Activated naive CD4-positive, alpha-beta T cell treated with anti-CD3 and anti-CD28 coated beads, Interleukin-2, amount 50 U/mL, for 72 hours (primary cell): ENCODE data around the gene SELENON. TPM values are rescaled to one million over a fixed set of nuclear protein-coding genes. Genes with fewer than 3 reads are reported as not detected.

Source experiments
- ATAC-seq, 2 donors: fragments of 150-1000 bp; cut with Tn5 transposase; 2 replicates each; pipeline ENCODE4 v1.10.0; 2021; ENCODE audit warnings: mild to moderate bottlenecking in 2 of 2, moderate library complexity in 2 of 2
- DNase-seq, 2 donors: peaks; one replicate each; pipeline ENCODE4 v3.0.0; 2021 to 2022; ENCODE audit warnings: low spot score in 2 of 2
- H3K27ac Mint-ChIP-seq, 2 donors: one replicate each; pipeline ENCODE4 v1.8.0; 2022; ENCODE audit warnings: mild to moderate bottlenecking in 2 of 2, mixed read lengths in 2 of 2
- H3K36me3 Mint-ChIP-seq, 2 donors: one replicate each; pipeline ENCODE4 v1.8.0; 2022; ENCODE audit warnings: mixed read lengths in 2 of 2
- H3K9me3 Mint-ChIP-seq, 2 donors: one replicate each; pipeline ENCODE4 v1.8.0; 2022; ENCODE audit warnings: mixed read lengths in 2 of 2
- total RNA-seq, 2 donors: library from RNA; stranded (reverse); gene quantifications; one replicate each; pipeline ENCODE4 v1.2.3, GENCODE V29; 2022

SELENON gene
- total RNA-seq, 2 donors from 2014 or later = 13.5 to 34.9 TPM

GRCh38 chr1:25799352-25799934 is 550 bp upstream of the SELENON start:
- ATAC-seq (no peak), DNase-seq (no peak)
- H3K36me3 Mint-ChIP-seq = peaks cover 0 to 24% of the 10 kb centered on the region in 2 donors
- H3K27ac Mint-ChIP-seq = peak overlapping the region in 1 of 2 donors; percentile 46
- peaks cover 0 to 5% of the 10 kb centered on the region in 2 donors for H3K9me3 Mint-ChIP-seq

- H3K27ac Mint-ChIP-seq = peak overlapping the region; percentile 64 to 84
- H3K9me3 Mint-ChIP-seq = no peaks in the 10 kb centered on the region
- no peak for DNase-seq
- peaks cover 0 to 16% of the 10 kb centered on the region in 2 donors for H3K36me3 Mint-ChIP-seq
- ATAC-seq = no peak
Measured at GRCh38 chr1:25800703-25801377, 847 bp downstream of the SELENON start.

GRCh38 chr1:25802915-25803314 is 2.9 kb downstream of the SELENON start:
- peak; percentile 47 to 51 for ATAC-seq
- Mint-ChIP-seq H3K36me3 (peaks cover 0 to 16% of the 10 kb centered on the region in 2 donors), H3K9me3 (no peaks in the 10 kb centered on the region), H3K27ac (no peak overlapping the region)
- DNase-seq = no peak

- H3K27ac Mint-ChIP-seq = no peak overlapping the region
- ATAC-seq (no peak), DNase-seq (no peak)
- H3K36me3 Mint-ChIP-seq = peaks cover 0 to 16% of the 10 kb centered on the region in 2 donors
- no peaks in the 10 kb centered on the region for H3K9me3 Mint-ChIP-seq
Measured at GRCh38 chr1:25803368-25803767, 3.4 kb downstream of the SELENON start.

GRCh38 chr1:25804244-25804963 is 4.4 kb downstream of the SELENON start:
- peak; percentile 61 to 63 for ATAC-seq
- DNase-seq = no peak
- H3K9me3 Mint-ChIP-seq = no peaks in the 10 kb centered on the region
- H3K27ac Mint-ChIP-seq = peak overlapping the region; percentile 22 to 55
- H3K36me3 Mint-ChIP-seq = peaks cover 0 to 16% of the 10 kb centered on the region in 2 donors

GRCh38 chr1:25804964-25805862 is 5.2 kb downstream of the SELENON start:
- peak in 1 of 2 donors; percentile 16 for ATAC-seq
- no peak for DNase-seq
- peak overlapping the region; percentile 22 to 55 for H3K27ac Mint-ChIP-seq
- H3K9me3 Mint-ChIP-seq = no peaks in the 10 kb centered on the region
- H3K36me3 Mint-ChIP-seq = peaks cover 0 to 16% of the 10 kb centered on the region in 2 donors

- peaks cover 0 to 12% of the 10 kb centered on the region in 2 donors for H3K36me3 Mint-ChIP-seq
- H3K9me3 Mint-ChIP-seq = no peaks in the 10 kb centered on the region
- ATAC-seq (no peak), DNase-seq (no peak)
- peak overlapping the region in 1 of 2 donors; percentile 26 for H3K27ac Mint-ChIP-seq
Measured at GRCh38 chr1:25805863-25806225, 5.9 kb downstream of the SELENON start.

GRCh38 chr1:25806418-25806817 is 6.4 kb downstream of the SELENON start:
- H3K27ac Mint-ChIP-seq = peak overlapping the region; percentile 26 to 50
- no peak for ATAC-seq
- no peaks in the 10 kb centered on the region for H3K9me3 Mint-ChIP-seq
- no peak for DNase-seq
- peaks cover 0 to 6% of the 10 kb centered on the region in 2 donors for H3K36me3 Mint-ChIP-seq

- no peak for ATAC-seq
- Mint-ChIP-seq H3K9me3 (no peaks in the 10 kb centered on the region), H3K36me3 (no peaks in the 10 kb centered on the region), H3K27ac (no peak overlapping the region)
- no peak for DNase-seq
Measured at GRCh38 chr1:25807480-25808390, 7.7 kb downstream of the SELENON start.

GRCh38 chr1:25808481-25809244 is 8.7 kb downstream of the SELENON start:
- H3K9me3 Mint-ChIP-seq = no peaks in the 10 kb centered on the region
- ATAC-seq = no peak
- DNase-seq = no peak
- H3K36me3 Mint-ChIP-seq = no peaks in the 10 kb centered on the region
- no peak overlapping the region for H3K27ac Mint-ChIP-seq

GRCh38 chr1:25809283-25809926 is 9.4 kb downstream of the SELENON start:
- DNase-seq (no peak), ATAC-seq (no peak)
- no peaks in the 10 kb centered on the region for H3K9me3 Mint-ChIP-seq
- H3K27ac Mint-ChIP-seq = peak overlapping the region in 1 of 2 donors; percentile 74
- no peaks in the 10 kb centered on the region for H3K36me3 Mint-ChIP-seq

GRCh38 chr1:25809929-25810328 is 9.9 kb downstream of the SELENON start:
- DNase-seq (no peak), ATAC-seq (peak in 1 of 2 donors; percentile 3)
- Mint-ChIP-seq H3K9me3 (no peaks in the 10 kb centered on the region), H3K36me3 (no peaks in the 10 kb centered on the region), H3K27ac (peak overlapping the region; percentile 72 to 74)

- DNase-seq (peak; percentile 77 to 91), ATAC-seq (peak; percentile 82 to 83)
- Mint-ChIP-seq H3K27ac (peak overlapping the region; percentile 72 to 74), H3K9me3 (no peaks in the 10 kb centered on the region), H3K36me3 (no peaks in the 10 kb centered on the region)
Measured at GRCh38 chr1:25810341-25811299, 10.6 kb downstream of the SELENON start.
